Measurements from ENCODE around the gene PKNOX1.
"Not testable (repeated sequence)": the region's sequence is repeated elsewhere in the genome, so short reads cannot be mapped to it uniquely, and the experiment has no call there.

The PKNOX1 gene

GRCh38 chr21:43031121-43031619, 56.8 kb downstream of the PKNOX1 start:
- no peaks in the 10 kb centered on the region for H3K9me3 ChIP-seq (ENCODE audit: control insufficient read depth, low read length)
- H3K27me3 ChIP-seq (replicated peaks; ENCODE audit: control insufficient read depth, insufficient read depth, low read length, poor library complexity, severe bottlenecking), result no peaks in the 10 kb centered on the region
- H3K36me3 ChIP-seq (ENCODE audit: control insufficient read depth, insufficient read depth, low read length), result peaks cover 27% of the 10 kb centered on the region
- H3K27ac ChIP-seq (ENCODE audit: insufficient read depth, low read length, poor library complexity, severe bottlenecking), result no peak overlapping the region
- H3K4me3 ChIP-seq (ENCODE audit: insufficient read depth, low read depth, low read length, poor library complexity, severe bottlenecking), result no peak overlapping the region
- H3K4me1 ChIP-seq (ENCODE audit: control insufficient read depth, insufficient read depth, low read length, poor library complexity, severe bottlenecking), result no peaks in the 10 kb centered on the region
- DNase-seq, result no peak

DNA sequence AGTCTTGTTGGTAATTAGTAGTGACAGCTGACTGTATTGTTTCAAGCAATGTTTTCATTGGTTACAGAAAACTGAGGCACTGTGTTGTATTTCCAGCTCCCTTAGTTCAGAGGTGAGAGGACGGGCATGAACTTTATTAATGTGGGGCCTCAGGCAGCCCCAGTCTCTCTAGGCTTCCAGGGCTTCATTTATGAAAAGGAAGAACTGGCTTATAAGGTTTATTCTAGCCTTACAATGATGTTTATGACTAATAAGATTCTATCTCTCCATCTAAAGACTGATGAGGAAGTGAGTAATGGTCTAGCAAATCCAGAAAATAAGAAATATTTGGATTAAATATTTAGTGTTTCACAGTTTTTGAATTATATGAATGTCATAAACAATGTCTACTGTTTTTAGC, 59.7 kb downstream of the PKNOX1 start:
- no peak for DNase-seq
- Histone ChIP-seq H3K4me1 (ENCODE audit: control insufficient read depth, insufficient read depth, low read length, poor library complexity, severe bottlenecking) (no peaks in the 10 kb centered on the region), H3K9me3 (ENCODE audit: control insufficient read depth, low read length) (no peaks in the 10 kb centered on the region), H3K4me3 (ENCODE audit: insufficient read depth, low read depth, low read length, poor library complexity, severe bottlenecking) (no peak overlapping the region), H3K27me3 (replicated peaks; ENCODE audit: control insufficient read depth, insufficient read depth, low read length, poor library complexity, severe bottlenecking) (no peaks in the 10 kb centered on the region), H3K36me3 (ENCODE audit: control insufficient read depth, insufficient read depth, low read length) (peaks cover 19% of the 10 kb centered on the region), H3K27ac (ENCODE audit: insufficient read depth, low read length, poor library complexity, severe bottlenecking) (no peak overlapping the region)

- no peaks in the 10 kb centered on the region for H3K9me3 ChIP-seq (ENCODE audit: control insufficient read depth, low read length)
- H3K4me3 ChIP-seq (ENCODE audit: insufficient read depth, low read depth, low read length, poor library complexity, severe bottlenecking), result no peak overlapping the region
- H3K36me3 ChIP-seq (ENCODE audit: control insufficient read depth, insufficient read depth, low read length), result peaks cover 13% of the 10 kb centered on the region
- no peaks in the 10 kb centered on the region for H3K4me1 ChIP-seq (ENCODE audit: control insufficient read depth, insufficient read depth, low read length, poor library complexity, severe bottlenecking)
- no peak overlapping the region for H3K27ac ChIP-seq (ENCODE audit: insufficient read depth, low read length, poor library complexity, severe bottlenecking)
- DNase-seq, result no peak
- no peaks in the 10 kb centered on the region for H3K27me3 ChIP-seq (replicated peaks; ENCODE audit: control insufficient read depth, insufficient read depth, low read length, poor library complexity, severe bottlenecking)
These were observed 60.5 kb downstream of the PKNOX1 start for GRCh38 chr21:43034826-43035225.

GRCh38 chr21:43036889-43037288, 62.5 kb downstream of the PKNOX1 start:
- not testable (repeated sequence) for DNase-seq; H3K36me3 ChIP-seq (ENCODE audit: control insufficient read depth, insufficient read depth, low read length); H3K27ac ChIP-seq (ENCODE audit: insufficient read depth, low read length, poor library complexity, severe bottlenecking); H3K9me3 ChIP-seq (ENCODE audit: control insufficient read depth, low read length); H3K4me3 ChIP-seq (ENCODE audit: insufficient read depth, low read depth, low read length, poor library complexity, severe bottlenecking); H3K4me1 ChIP-seq (ENCODE audit: control insufficient read depth, insufficient read depth, low read length, poor library complexity, severe bottlenecking); H3K27me3 ChIP-seq (replicated peaks; ENCODE audit: control insufficient read depth, insufficient read depth, low read length, poor library complexity, severe bottlenecking)

GRCh38 chr21:43037918-43038658, 63.7 kb downstream of the PKNOX1 start:
- not testable (repeated sequence) for H3K4me3 ChIP-seq (ENCODE audit: insufficient read depth, low read depth, low read length, poor library complexity, severe bottlenecking); H3K9me3 ChIP-seq (ENCODE audit: control insufficient read depth, low read length); H3K36me3 ChIP-seq (ENCODE audit: control insufficient read depth, insufficient read depth, low read length); DNase-seq; H3K27me3 ChIP-seq (replicated peaks; ENCODE audit: control insufficient read depth, insufficient read depth, low read length, poor library complexity, severe bottlenecking); H3K4me1 ChIP-seq (ENCODE audit: control insufficient read depth, insufficient read depth, low read length, poor library complexity, severe bottlenecking); H3K27ac ChIP-seq (ENCODE audit: insufficient read depth, low read length, poor library complexity, severe bottlenecking)

GRCh38 chr21:43038659-43039044, 64.3 kb downstream of the PKNOX1 start:
- not testable (repeated sequence) for H3K27ac ChIP-seq (ENCODE audit: insufficient read depth, low read length, poor library complexity, severe bottlenecking); H3K36me3 ChIP-seq (ENCODE audit: control insufficient read depth, insufficient read depth, low read length); H3K4me3 ChIP-seq (ENCODE audit: insufficient read depth, low read depth, low read length, poor library complexity, severe bottlenecking)

DNA sequence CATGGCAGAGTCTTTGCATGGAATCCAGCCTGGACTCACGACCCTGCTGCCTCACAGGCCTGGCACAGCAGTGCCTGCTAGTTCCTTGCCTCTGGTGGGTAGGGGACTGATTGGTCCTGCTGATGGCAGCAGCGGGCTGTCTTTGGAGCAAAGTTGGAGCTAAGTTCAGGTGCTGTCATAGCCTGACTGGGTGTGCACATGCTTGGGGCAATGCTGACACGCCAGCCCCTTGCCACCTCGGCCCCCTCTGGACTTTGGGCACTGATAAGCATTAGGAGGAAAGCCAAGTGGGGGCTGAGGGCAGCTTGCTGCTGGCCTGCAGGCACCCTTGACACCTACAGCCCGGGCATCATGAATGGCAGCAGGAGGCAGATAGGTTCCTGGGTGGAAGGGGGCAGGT, 67.8 kb downstream of the PKNOX1 start:
- H3K4me1 ChIP-seq (ENCODE audit: control insufficient read depth, insufficient read depth, low read length, poor library complexity, severe bottlenecking); H3K36me3 ChIP-seq (ENCODE audit: control insufficient read depth, insufficient read depth, low read length); H3K9me3 ChIP-seq (ENCODE audit: control insufficient read depth, low read length); H3K4me3 ChIP-seq (ENCODE audit: insufficient read depth, low read depth, low read length, poor library complexity, severe bottlenecking); DNase-seq; H3K27ac ChIP-seq (ENCODE audit: insufficient read depth, low read length, poor library complexity, severe bottlenecking); H3K27me3 ChIP-seq (replicated peaks; ENCODE audit: control insufficient read depth, insufficient read depth, low read length, poor library complexity, severe bottlenecking): not testable (repeated sequence)

More at GRCh38 chr21:43038659-43039044, 64.3 kb downstream of the PKNOX1 start:
- not testable (repeated sequence) for H3K27me3 ChIP-seq (replicated peaks; ENCODE audit: control insufficient read depth, insufficient read depth, low read length, poor library complexity, severe bottlenecking); H3K9me3 ChIP-seq (ENCODE audit: control insufficient read depth, low read length); H3K4me1 ChIP-seq (ENCODE audit: control insufficient read depth, insufficient read depth, low read length, poor library complexity, severe bottlenecking); DNase-seq

DNA sequence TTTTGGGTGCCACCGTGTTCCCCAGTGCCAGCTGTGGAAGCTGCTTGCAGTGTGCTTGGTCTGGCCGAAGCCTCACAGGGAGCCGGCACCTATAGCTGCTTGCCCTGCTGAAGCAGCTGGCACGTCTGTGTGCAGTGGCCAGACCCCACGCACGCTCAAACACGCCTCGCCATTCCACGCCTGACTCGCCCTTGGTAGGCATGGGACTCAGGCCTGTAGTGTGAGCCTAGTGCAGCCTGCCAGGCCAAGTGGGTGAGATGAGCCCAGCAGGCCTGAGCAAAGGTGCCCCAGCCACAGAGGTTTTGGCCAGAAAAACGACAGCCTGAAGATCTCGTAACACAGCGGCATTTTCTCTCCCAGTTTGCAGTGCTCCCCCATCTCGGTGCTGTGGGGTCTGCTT, 68.9 kb downstream of the PKNOX1 start:
- H3K27me3 ChIP-seq (replicated peaks; ENCODE audit: control insufficient read depth, insufficient read depth, low read length, poor library complexity, severe bottlenecking); H3K36me3 ChIP-seq (ENCODE audit: control insufficient read depth, insufficient read depth, low read length); DNase-seq; H3K4me1 ChIP-seq (ENCODE audit: control insufficient read depth, insufficient read depth, low read length, poor library complexity, severe bottlenecking); H3K27ac ChIP-seq (ENCODE audit: insufficient read depth, low read length, poor library complexity, severe bottlenecking); H3K9me3 ChIP-seq (ENCODE audit: control insufficient read depth, low read length); H3K4me3 ChIP-seq (ENCODE audit: insufficient read depth, low read depth, low read length, poor library complexity, severe bottlenecking): not testable (repeated sequence)

DNA sequence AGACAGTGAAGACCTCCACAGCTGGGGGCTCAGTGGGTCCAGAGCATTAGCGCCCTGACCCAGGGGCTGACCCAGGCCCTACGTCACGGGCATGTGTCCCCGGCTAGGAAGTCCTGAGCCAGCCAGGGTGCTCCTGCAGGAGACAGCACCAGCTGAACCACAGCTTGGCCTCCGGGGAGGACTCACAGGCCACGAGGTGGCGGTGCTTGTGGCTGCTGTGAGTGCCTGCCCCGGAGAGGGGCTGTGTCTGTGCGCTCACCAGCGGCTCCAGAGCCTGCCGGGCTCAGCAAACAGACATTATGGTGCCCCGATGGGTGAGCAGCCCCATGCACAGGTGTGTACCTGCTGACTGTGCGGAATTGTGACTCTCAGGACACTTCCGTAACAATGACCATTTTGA, 70.2 kb downstream of the PKNOX1 start:
- not testable (repeated sequence) for H3K36me3 ChIP-seq (ENCODE audit: control insufficient read depth, insufficient read depth, low read length); H3K27ac ChIP-seq (ENCODE audit: insufficient read depth, low read length, poor library complexity, severe bottlenecking); H3K4me1 ChIP-seq (ENCODE audit: control insufficient read depth, insufficient read depth, low read length, poor library complexity, severe bottlenecking); H3K27me3 ChIP-seq (replicated peaks; ENCODE audit: control insufficient read depth, insufficient read depth, low read length, poor library complexity, severe bottlenecking); DNase-seq; H3K4me3 ChIP-seq (ENCODE audit: insufficient read depth, low read depth, low read length, poor library complexity, severe bottlenecking); H3K9me3 ChIP-seq (ENCODE audit: control insufficient read depth, low read length)

DNA sequence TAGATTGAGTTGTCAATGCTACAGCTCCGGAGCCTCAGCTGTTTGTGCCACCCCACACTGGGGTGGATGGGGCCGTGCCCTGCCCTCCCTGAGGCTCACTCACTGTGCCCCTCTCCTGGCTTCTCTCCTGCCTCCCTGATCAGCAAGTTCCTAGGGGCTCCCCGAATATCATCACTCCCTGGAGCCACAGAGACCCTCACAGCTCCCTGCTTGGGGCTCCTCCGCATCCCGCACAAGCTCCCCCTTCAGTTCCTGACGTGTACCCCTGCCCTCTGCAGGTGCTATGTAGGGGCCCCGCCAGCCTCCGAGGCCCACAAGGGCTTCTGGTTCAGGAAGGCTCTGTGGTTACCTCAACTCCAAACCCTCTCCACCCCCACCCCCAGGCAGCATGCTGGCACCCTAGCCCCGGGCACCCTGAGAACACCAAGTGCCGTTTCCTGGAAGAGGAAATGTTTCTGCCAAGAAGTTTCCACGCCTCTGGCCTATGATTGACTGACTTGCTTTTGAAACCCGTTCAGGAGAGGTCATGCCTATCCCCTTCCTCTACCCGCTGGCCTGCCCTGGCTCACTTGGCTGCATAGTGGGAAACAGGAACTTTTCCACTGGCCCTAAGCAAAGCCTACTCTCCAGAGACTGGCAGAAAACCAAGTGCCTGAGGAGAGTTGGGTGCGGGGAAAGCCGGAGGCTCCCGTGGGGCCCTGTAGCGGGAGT, 71.0 kb downstream of the PKNOX1 start:
- H3K4me3 ChIP-seq (ENCODE audit: insufficient read depth, low read depth, low read length, poor library complexity, severe bottlenecking); H3K9me3 ChIP-seq (ENCODE audit: control insufficient read depth, low read length); H3K27me3 ChIP-seq (replicated peaks; ENCODE audit: control insufficient read depth, insufficient read depth, low read length, poor library complexity, severe bottlenecking); H3K4me1 ChIP-seq (ENCODE audit: control insufficient read depth, insufficient read depth, low read length, poor library complexity, severe bottlenecking); DNase-seq; H3K36me3 ChIP-seq (ENCODE audit: control insufficient read depth, insufficient read depth, low read length); H3K27ac ChIP-seq (ENCODE audit: insufficient read depth, low read length, poor library complexity, severe bottlenecking): not testable (repeated sequence)
